Measurements from ENCODE around the gene CMTM8.

Gene CMTM8

GRCh38 chr3:32347343-32348125 is 109.1 kb downstream of the CMTM8 start:
- no peak for TF ChIP-seq JUND (IDR thresholded peaks at IDR 0.05; ENCODE audit: low read depth)
- in situ Hi-C loops (cut with HindIII; ENCODE audit: low pct_unique_long_range_greater_than_20kb, low sequenced_read_pairs) = no loop called here
- DNase-seq (ENCODE audit: low read depth in 1 of 2, low spot score in 1 of 2) = no peak

- no peak for TF ChIP-seq JUND (IDR thresholded peaks at IDR 0.05; ENCODE audit: low read depth)
- DNase-seq (ENCODE audit: low read depth in 1 of 2, low spot score in 1 of 2) = no peak
- in situ Hi-C loops (cut with HindIII; ENCODE audit: low pct_unique_long_range_greater_than_20kb, low sequenced_read_pairs) = no loop called here
These were observed 110.7 kb downstream of the CMTM8 start for GRCh38 chr3:32349184-32349583.

- peak in 1 of 2 experiments; percentile 62 for DNase-seq (ENCODE audit: low read depth in 1 of 2, low spot score in 1 of 2)
- in situ Hi-C loops (cut with HindIII; ENCODE audit: low pct_unique_long_range_greater_than_20kb, low sequenced_read_pairs) = no loop called here
- TF ChIP-seq JUND (IDR thresholded peaks at IDR 0.05; ENCODE audit: low read depth) = no peak
These were observed 114.1 kb downstream of the CMTM8 start for GRCh38 chr3:32352563-32352962.

GRCh38 chr3:32353351-32353750 is 114.9 kb downstream of the CMTM8 start:
- DNase-seq (ENCODE audit: low read depth in 1 of 2, low spot score in 1 of 2) = no peak
- in situ Hi-C loops (cut with HindIII; ENCODE audit: low pct_unique_long_range_greater_than_20kb, low sequenced_read_pairs) = no loop called here
- no peak for TF ChIP-seq JUND (IDR thresholded peaks at IDR 0.05; ENCODE audit: low read depth)

- in situ Hi-C loops (cut with HindIII; ENCODE audit: low pct_unique_long_range_greater_than_20kb, low sequenced_read_pairs) = no loop called here
- DNase-seq (ENCODE audit: low read depth in 1 of 2, low spot score in 1 of 2) = no peak
- TF ChIP-seq JUND (IDR thresholded peaks at IDR 0.05; ENCODE audit: low read depth) = no peak
These were observed 115.9 kb downstream of the CMTM8 start for GRCh38 chr3:32354362-32354778.

GRCh38 chr3:32355751-32356291 is 117.3 kb downstream of the CMTM8 start:
- in situ Hi-C loops (cut with HindIII; ENCODE audit: low pct_unique_long_range_greater_than_20kb, low sequenced_read_pairs) = no loop called here
- TF ChIP-seq JUND (IDR thresholded peaks at IDR 0.05; ENCODE audit: low read depth) = no peak

GRCh38 chr3:32359766-32360492 is 121.4 kb downstream of the CMTM8 start:
- no peak for TF ChIP-seq JUND (IDR thresholded peaks at IDR 0.05; ENCODE audit: low read depth)
- in situ Hi-C loops (cut with HindIII; ENCODE audit: low pct_unique_long_range_greater_than_20kb, low sequenced_read_pairs) = no loop called here
- DNase-seq (ENCODE audit: low read depth in 1 of 2, low spot score in 1 of 2) = peak in 1 of 2 experiments; percentile 44

More at GRCh38 chr3:32355751-32356291, 117.3 kb downstream of the CMTM8 start:
- DNase-seq (ENCODE audit: low read depth in 1 of 2, low spot score in 1 of 2) = no peak

- in situ Hi-C loops (cut with HindIII; ENCODE audit: low pct_unique_long_range_greater_than_20kb, low sequenced_read_pairs) = no loop called here
These were observed 122.0 kb downstream of the CMTM8 start for GRCh38 chr3:32360493-32360827.

GRCh38 chr3:32366638-32367397 is 128.3 kb downstream of the CMTM8 start:
- in situ Hi-C loops (cut with HindIII; ENCODE audit: low pct_unique_long_range_greater_than_20kb, low sequenced_read_pairs) = no loop called here
- TF ChIP-seq JUND (IDR thresholded peaks at IDR 0.05; ENCODE audit: low read depth) = no peak
- DNase-seq (ENCODE audit: low read depth in 1 of 2, low spot score in 1 of 2) = no peak

More at GRCh38 chr3:32360493-32360827, 122.0 kb downstream of the CMTM8 start:
- no peak for TF ChIP-seq JUND (IDR thresholded peaks at IDR 0.05; ENCODE audit: low read depth)
- no peak for DNase-seq (ENCODE audit: low read depth in 1 of 2, low spot score in 1 of 2)

GRCh38 chr3:32367442-32367841 is 129.0 kb downstream of the CMTM8 start:
- no peak for DNase-seq (ENCODE audit: low read depth in 1 of 2, low spot score in 1 of 2)
- in situ Hi-C loops (cut with HindIII; ENCODE audit: low pct_unique_long_range_greater_than_20kb, low sequenced_read_pairs) = no loop called here
- TF ChIP-seq JUND (IDR thresholded peaks at IDR 0.05; ENCODE audit: low read depth) = no peak

GRCh38 chr3:32371461-32372212 is 133.2 kb downstream of the CMTM8 start:
- DNase-seq (ENCODE audit: low read depth in 1 of 2, low spot score in 1 of 2) = no peak
- in situ Hi-C loops (cut with HindIII; ENCODE audit: low pct_unique_long_range_greater_than_20kb, low sequenced_read_pairs) = no loop called here
- no peak for TF ChIP-seq JUND (IDR thresholded peaks at IDR 0.05; ENCODE audit: low read depth)

- in situ Hi-C loops (cut with HindIII; ENCODE audit: low pct_unique_long_range_greater_than_20kb, low sequenced_read_pairs) = no loop called here
- TF ChIP-seq JUND (IDR thresholded peaks at IDR 0.05; ENCODE audit: low read depth) = no peak
- DNase-seq (ENCODE audit: low read depth in 1 of 2, low spot score in 1 of 2) = no peak
These were observed 133.7 kb downstream of the CMTM8 start for GRCh38 chr3:32372213-32372490.

Measured in T47D (cell line).